Glutamatergic neuron (in vitro differentiated cells): ENCODE results near the gene CLIC6. TPM values are rescaled to one million over a fixed set of nuclear protein-coding genes. Genes with fewer than 3 reads are reported as not detected.
A peak's percentile ranks its signal among the peaks of the same experiment; 100 is the strongest.

Experiments
- DNase-seq: peaks from one replicate; pipeline ENCODE4 v3.0.0; 2022
- H3K27ac Mint-ChIP-seq: one replicate; pipeline ENCODE4 v1.8.0; 2020; ENCODE audit warnings: mild to moderate bottlenecking, mixed read lengths, inconsistent platforms; ENCODE audit not compliant: unreplicated experiment
- H3K27me3 Mint-ChIP-seq: one replicate; pipeline ENCODE4 v1.8.0; 2020; ENCODE audit warnings: mild to moderate bottlenecking, moderate library complexity, mixed read lengths, inconsistent platforms; ENCODE audit not compliant: unreplicated experiment
- H3K36me3 Mint-ChIP-seq: one replicate; pipeline ENCODE4 v1.8.0; 2020; ENCODE audit warnings: mild to moderate bottlenecking, mixed read lengths, inconsistent platforms; ENCODE audit not compliant: unreplicated experiment
- H3K4me1 Mint-ChIP-seq: one replicate; pipeline ENCODE4 v1.8.0; 2020; ENCODE audit warnings: mild to moderate bottlenecking, low read depth, mixed read lengths, inconsistent platforms; ENCODE audit not compliant: unreplicated experiment
- H3K4me3 Mint-ChIP-seq: one replicate; pipeline ENCODE4 v1.8.0; 2020; ENCODE audit warnings: mild to moderate bottlenecking, mixed read lengths, inconsistent platforms; ENCODE audit not compliant: unreplicated experiment
- H3K9me3 Mint-ChIP-seq: one replicate; pipeline ENCODE4 v1.8.0; 2020; ENCODE audit warnings: mild to moderate bottlenecking, moderate library complexity, mixed read lengths, inconsistent platforms; ENCODE audit not compliant: unreplicated experiment
- total RNA-seq: library from RNA; stranded (reverse); fragmentation: NEBNext Ultra II Directional; extraction: Animal tissue kit (Norgen Biotek cat#: 25700); gene quantifications from one replicate; pipeline ENCODE4 v1.2.1, GENCODE V29; 2021; ENCODE audit not compliant: unreplicated experiment
- TF ChIP-seq, protein P1 (sequence below): fragments of 200-600 bp; sonication (generic); IDR thresholded peaks from one replicate; pipeline ENCODE4 v1.5.0; 2021; ENCODE audit not compliant: partially characterized antibody, unreplicated experiment

Gene CLIC6
- total RNA-seq, 1 donor from 2014 or later: 0.17 TPM

DNA sequence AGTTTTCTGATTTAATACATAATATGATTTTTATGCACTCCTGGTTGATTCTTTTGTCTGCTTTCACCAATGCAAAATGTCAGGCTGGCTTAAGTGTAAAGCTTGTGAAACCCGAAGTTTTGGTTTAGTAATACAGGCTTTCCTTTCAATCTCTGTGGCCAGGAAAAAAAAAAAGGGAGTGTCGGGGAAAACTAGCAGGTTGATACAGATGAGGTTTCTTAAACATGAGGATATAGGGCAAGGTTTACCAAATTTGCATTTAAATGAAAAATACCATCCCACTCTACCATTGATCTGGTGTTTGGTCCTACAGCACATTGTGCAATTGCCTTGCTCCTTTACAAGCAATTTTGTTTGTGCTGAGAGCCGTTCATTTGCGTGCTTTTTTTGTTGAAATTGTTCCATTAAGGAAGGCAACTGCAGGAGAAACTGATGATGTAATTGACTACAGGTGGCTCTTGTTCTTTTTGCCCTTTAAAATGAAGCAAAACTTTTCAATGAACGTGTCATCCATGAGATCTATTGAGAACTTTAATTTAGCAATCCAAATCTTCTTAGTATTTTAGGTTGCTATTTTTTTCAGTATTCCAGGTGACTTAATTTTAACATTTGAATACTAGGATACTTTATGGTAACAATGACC is 22.7 kb downstream of the CLIC6 start:
- Mint-ChIP-seq H3K4me3 (no peak overlapping the region), H3K4me1 (no peaks in the 10 kb centered on the region), H3K9me3 (no peaks in the 10 kb centered on the region), H3K27ac (no peak overlapping the region), H3K36me3 (no peaks in the 10 kb centered on the region), H3K27me3 (no peaks in the 10 kb centered on the region)
- no peak for DNase-seq
- TF ChIP-seq, protein P1, sequence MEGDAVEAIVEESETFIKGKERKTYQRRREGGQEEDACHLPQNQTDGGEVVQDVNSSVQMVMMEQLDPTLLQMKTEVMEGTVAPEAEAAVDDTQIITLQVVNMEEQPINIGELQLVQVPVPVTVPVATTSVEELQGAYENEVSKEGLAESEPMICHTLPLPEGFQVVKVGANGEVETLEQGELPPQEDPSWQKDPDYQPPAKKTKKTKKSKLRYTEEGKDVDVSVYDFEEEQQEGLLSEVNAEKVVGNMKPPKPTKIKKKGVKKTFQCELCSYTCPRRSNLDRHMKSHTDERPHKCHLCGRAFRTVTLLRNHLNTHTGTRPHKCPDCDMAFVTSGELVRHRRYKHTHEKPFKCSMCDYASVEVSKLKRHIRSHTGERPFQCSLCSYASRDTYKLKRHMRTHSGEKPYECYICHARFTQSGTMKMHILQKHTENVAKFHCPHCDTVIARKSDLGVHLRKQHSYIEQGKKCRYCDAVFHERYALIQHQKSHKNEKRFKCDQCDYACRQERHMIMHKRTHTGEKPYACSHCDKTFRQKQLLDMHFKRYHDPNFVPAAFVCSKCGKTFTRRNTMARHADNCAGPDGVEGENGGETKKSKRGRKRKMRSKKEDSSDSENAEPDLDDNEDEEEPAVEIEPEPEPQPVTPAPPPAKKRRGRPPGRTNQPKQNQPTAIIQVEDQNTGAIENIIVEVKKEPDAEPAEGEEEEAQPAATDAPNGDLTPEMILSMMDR: no peak

DNA sequence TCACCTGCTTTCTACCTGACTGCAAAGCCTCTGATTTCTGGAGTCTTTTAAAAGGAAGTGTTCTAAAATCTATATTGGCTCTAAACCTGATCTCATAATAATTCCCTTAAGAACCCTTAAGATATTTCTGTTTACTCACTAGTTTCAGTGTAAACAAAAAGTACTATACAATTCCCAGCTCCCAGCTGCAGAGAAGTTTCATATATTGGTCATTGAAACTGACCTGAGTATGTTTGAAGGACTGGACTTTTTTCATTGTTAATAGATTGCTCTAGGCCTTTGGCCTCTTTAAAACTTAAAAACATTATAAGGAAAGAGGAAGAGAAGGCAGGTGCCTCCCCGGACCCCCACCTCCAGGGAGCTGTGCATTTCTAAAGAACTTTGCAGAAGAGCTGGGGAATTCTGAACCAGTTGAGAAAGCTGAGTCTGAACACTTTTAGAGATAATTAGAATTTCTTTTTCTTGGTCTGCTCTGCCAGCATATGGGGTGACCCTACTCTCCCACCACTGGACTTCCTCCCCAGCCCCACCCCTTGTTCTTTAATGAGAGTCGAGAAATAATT is 23.7 kb downstream of the CLIC6 start:
- no peaks in the 10 kb centered on the region for H3K9me3 Mint-ChIP-seq
- TF ChIP-seq, protein P1: no peak
- H3K27ac Mint-ChIP-seq: no peak overlapping the region
- no peak for DNase-seq
- no peaks in the 10 kb centered on the region for H3K27me3 Mint-ChIP-seq
- H3K4me3 Mint-ChIP-seq: no peak overlapping the region
- H3K36me3 Mint-ChIP-seq: no peaks in the 10 kb centered on the region
- no peaks in the 10 kb centered on the region for H3K4me1 Mint-ChIP-seq

DNA sequence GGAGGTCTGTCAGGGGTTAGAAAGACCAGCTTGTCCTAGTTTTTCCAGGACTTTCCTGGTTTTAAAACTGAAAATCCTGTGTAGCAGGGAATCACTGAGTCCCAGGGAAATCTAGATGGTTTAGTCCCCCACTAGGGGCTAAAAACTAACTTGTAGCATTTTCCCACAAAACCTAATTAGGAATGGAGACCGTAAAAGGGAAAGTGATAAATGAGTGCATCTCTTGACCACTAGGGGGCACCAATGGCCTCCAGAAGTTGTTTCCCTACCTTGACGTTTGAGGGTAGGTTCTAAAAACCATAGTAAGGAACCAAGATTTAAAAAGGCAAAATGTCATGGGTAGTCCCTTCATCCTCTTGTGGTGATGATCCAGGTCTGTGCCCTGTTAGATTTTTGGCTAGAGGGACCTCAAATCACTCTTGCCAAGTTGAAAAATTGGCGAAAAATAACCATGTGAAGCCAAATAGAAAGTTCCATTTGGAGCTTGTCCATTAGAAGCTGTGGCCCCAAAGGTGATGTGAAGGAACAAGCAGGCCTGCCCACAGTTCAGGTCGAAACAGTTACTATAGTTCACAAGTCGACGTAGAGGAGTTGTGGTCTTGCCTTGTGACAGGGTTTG is 24.5 kb downstream of the CLIC6 start:
- Mint-ChIP-seq H3K4me3 (no peak overlapping the region), H3K27me3 (no peaks in the 10 kb centered on the region), H3K4me1 (no peaks in the 10 kb centered on the region), H3K9me3 (no peaks in the 10 kb centered on the region), H3K36me3 (no peaks in the 10 kb centered on the region), H3K27ac (no peak overlapping the region)
- DNase-seq: peak; percentile 30
- TF ChIP-seq, protein P1: peak; percentile 92

DNA sequence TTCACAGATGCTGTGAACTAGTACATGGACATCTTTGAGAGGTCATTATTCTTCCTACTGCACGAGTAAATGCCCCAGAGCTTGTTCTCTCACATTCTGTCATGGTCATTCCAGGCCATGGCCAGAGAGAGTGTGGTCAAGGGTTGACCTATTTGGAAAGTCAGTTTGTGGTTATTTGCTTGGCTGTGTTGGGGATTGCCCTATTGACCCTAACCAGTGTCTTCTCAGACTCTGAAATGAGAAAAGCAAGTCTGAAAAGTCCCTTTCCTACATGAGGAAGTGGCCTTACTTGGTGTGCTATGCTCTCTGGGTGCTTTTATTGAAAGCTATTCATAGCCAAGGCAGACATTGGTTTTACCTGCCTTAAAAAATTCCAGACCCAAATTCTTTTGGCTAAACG is 26.6 kb downstream of the CLIC6 start:
- H3K27me3 Mint-ChIP-seq: no peaks in the 10 kb centered on the region
- TF ChIP-seq, protein P1: no peak
- no peak overlapping the region for H3K27ac Mint-ChIP-seq
- no peaks in the 10 kb centered on the region for H3K36me3 Mint-ChIP-seq
- no peaks in the 10 kb centered on the region for H3K9me3 Mint-ChIP-seq
- no peak for DNase-seq
- no peaks in the 10 kb centered on the region for H3K4me1 Mint-ChIP-seq
- no peak overlapping the region for H3K4me3 Mint-ChIP-seq

DNA sequence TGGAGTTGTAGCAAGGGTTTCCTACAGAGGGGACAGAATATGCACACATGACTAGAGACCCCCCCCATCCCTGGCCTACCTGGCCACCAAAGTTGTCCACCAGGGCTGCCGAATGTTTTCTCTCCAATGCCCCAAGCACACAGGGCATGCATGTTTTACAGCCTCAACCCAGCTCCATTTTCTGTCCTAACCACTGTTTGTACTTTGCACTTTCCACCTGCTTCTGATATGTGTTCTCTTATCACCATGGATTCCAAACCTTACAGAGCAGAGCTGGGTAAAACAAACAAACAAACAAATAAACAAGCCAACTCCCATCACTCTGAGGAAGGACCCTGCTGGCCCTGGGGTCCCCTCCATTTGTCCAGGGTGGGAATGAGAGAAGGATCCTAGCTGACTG is 27.3 kb downstream of the CLIC6 start:
- peaks cover under 1% of the 10 kb centered on the region for H3K36me3 Mint-ChIP-seq
- TF ChIP-seq, protein P1: no peak
- no peak overlapping the region for H3K27ac Mint-ChIP-seq
- no peaks in the 10 kb centered on the region for H3K9me3 Mint-ChIP-seq
- no peaks in the 10 kb centered on the region for H3K4me1 Mint-ChIP-seq
- no peaks in the 10 kb centered on the region for H3K27me3 Mint-ChIP-seq
- H3K4me3 Mint-ChIP-seq: no peak overlapping the region
- no peak for DNase-seq
